ENCODE data around the gene LRCH2.
"Not testable (repeated sequence)": the region's sequence is repeated elsewhere in the genome, so short reads cannot be mapped to it uniquely, and the experiment has no call there.

The LRCH2 gene, protein sequence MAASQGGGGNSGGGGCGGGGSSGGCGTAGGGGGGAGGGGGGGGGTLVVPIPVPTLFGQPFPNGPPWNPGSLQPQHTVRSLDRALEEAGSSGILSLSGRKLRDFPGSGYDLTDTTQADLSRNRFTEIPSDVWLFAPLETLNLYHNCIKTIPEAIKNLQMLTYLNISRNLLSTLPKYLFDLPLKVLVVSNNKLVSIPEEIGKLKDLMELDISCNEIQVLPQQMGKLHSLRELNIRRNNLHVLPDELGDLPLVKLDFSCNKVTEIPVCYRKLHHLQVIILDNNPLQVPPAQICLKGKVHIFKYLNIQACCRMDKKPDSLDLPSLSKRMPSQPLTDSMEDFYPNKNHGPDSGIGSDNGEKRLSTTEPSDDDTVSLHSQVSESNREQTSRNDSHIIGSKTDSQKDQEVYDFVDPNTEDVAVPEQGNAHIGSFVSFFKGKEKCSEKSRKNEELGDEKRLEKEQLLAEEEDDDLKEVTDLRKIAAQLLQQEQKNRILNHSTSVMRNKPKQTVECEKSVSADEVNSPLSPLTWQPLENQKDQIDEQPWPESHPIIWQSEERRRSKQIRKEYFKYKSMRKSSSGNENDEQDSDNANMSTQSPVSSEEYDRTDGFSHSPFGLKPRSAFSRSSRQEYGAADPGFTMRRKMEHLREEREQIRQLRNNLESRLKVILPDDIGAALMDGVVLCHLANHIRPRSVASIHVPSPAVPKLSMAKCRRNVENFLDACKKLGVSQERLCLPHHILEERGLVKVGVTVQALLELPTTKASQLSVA

DNA sequence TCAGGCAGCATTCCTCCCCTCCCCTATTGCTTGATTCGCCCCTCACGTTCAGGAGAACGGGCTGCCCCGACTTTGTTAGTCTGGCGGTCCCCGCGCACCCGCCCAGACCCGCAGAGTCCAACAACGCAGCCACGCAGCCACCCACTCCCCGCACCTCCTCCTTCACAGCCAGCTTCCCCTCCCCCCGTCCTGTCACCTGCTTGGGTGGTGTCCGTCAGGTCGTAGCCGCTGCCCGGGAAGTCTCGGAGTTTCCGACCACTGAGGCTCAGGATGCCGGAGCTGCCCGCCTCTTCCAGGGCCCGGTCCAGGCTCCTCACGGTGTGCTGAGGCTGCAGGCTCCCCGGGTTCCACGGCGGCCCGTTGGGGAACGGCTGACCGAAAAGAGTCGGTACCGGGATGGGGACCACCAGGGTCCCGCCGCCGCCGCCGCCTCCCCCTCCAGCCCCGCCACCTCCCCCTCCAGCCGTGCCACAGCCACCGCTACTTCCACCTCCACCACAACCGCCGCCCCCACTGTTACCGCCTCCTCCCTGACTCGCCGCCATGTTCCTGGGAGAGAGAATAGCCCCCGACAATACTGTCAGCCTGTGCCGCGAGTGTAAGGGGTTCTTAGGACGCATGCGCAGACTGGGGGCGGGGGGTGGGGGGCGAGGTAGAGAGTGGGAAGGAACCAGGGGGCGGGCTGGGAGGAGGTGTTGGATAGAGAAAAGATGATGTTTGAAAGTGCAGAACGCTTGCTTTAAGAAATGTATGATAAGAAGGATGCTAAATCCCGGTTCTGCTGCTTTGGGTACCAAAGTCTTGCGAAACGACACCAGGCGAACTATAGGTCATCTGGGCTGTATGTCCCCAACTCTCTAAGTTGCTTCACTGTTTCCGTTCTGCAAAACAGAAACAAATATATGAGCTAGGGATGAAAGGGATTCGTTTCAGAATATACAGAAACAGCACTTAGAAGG, at the start of gene LRCH2:
Gene LRCH2, minus strand, starts transcription at position 600 of the 959 bp plus-strand sequence. Its CDS starts 55 bp downstream, at position 545.
- DNase-seq, result peak; percentile 75

DNA sequence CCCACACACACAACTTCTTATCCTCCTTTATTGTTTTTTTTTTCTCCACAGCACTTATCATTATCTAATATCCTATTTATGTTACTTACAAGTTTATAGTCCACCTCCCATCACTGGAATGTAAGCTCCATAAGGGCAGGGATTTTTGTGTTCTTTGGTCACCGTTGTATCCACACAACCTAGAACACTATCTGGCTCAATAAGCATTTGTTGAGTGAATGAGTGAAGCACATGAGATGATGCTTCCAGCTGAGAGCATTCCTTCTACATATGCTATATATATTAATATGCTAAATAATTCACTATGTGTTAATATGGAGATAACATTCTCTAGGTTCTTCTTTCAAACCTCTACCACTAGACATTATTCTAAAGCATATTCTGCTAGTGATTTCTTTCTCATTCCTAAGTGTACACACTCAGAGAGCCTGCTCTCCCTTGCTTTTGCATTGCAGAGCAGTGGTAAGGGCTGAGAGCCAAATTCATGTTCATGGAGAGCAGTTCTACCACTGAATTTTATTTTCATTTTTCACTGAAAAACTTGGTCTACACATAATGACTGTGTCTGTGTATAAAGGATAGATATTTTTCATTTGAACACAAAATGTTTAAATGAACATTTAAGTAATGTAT, 35.3 kb upstream of the LRCH2 start:
- no peak for DNase-seq

DNA sequence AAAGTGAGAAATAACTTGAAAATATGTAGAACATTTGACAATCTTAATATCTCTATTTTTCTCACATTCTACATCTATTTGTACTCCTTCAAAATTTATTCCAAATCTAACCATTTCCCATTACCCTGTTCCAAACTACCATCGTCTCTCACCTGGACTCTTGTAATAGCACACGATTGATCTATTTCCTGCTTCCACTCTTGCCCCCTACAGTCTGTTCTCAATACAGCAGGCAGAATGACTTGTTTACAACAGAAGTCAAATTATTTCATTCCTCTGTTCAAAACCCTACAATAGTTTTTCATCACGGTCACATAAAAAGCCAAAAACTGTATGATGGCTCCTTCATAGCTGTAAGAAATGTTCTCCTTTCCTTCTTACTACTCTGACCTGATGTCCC, 34.5 kb upstream of the LRCH2 start:
- DNase-seq, result no peak

DNA sequence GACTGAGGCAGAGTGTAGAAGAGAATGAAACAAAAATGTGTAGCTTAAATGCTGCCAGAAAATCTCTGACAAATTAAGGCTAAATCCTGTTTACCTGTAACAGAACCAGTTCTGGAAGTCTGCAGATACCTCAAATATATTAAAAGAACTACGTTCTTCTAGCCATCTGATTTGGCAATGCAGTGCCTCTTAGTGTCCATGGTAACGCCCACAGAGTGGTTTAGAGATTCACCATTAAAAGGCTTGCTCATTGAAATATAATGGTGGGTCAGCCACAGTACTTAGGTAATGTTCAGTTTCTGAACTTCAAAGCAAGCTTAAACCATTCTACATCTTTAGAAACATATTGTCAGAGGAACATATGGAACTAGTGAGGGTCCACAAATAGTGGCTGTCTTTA, 32.4 kb upstream of the LRCH2 start:
- peak; percentile 58 for DNase-seq

DNA sequence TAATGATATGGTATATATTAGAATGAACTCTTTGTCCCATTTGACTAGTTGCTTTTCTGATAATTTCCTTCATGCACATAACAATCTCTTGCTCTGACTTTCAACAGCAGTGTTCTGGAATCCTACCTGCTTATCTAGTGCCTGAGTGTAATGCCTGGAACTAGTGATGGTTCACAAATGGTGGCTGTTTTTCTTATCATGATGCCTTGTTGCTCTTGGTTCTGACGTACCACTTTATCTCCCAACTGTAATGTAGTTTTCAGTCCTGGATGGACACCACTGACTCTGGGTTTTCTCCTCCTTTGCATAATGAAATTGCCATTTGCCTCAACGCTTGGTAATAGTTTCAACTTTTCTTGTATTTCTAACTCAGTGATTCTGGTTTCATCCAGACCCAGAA, 30.1 kb upstream of the LRCH2 start:
- DNase-seq, result no peak

DNA sequence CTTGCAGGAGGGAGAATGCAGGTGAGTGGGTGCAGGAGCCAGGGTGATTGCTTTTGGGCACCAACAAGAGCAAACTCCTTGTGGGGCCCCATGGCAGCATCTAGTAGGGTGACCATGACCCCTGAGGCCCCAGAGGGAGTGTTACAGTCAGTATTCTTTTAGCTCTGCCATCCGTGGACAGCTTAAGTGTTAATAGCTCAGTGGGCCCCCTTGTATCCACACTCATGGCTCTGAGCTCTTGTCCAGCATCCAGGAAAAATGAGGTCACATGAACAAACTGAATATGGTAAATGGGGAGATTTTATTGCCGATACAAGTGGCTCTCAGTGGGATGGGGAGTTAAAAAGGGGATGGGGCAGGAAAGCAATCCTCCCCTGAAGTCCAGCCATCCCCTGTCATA, 27.3 kb upstream of the LRCH2 start:
- no peak for DNase-seq

GRCh38 chrX:115260330-115260729, 26.4 kb upstream of the LRCH2 start:
- DNase-seq, result no peak

- DNase-seq, result peak; percentile 68
These were observed 25.5 kb upstream of the LRCH2 start for GRCh38 chrX:115259238-115259875.

- no peak for DNase-seq
These were observed 23.8 kb upstream of the LRCH2 start for GRCh38 chrX:115257711-115258110.

- no peak for DNase-seq
These were observed 21.1 kb upstream of the LRCH2 start for GRCh38 chrX:115255003-115255402.

- no peak for DNase-seq
These were observed 17.8 kb upstream of the LRCH2 start for GRCh38 chrX:115251458-115252233.

DNA sequence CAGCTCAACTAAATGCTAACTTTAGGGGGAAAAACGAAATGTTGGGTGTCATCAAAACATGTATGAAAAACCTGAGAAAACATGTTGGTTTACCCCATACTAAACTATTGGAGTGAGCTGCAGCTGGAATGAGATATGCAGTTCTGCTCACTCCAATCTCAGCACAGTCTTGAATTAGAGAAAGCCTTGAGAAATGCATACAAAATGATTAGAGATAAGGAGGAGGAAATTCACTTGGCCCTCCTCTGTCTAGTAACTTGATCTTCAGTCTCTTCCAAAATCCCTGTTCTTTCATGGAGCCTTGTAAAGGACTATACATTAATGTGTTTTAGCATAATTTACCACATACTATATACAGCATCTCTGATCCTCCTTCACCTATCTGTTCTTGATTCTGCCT, 3.2 kb upstream of the LRCH2 start:
- DNase-seq, result no peak

DNA sequence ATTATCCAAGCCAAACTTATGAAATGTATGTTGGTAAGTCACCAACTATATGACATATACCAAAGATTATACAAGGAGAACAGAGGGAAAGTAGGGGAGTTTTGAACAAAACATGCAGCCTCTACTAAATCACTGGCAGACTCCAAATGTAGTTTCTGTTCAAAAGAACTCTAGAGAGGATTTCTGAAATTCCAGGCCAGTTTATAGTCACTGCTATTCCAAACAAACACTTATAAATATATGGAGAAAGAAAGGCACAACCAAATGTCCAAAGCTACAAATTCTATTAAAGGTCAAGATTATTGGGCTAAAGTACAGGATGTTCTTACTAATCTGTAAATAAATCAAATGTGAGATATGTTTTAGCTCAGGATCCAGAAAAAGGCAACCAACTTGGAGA, 2.7 kb upstream of the LRCH2 start:
- DNase-seq, result no peak

GRCh38 chrX:115234461-115234860, 565 bp upstream of the LRCH2 start:
- no peak for DNase-seq

DNA sequence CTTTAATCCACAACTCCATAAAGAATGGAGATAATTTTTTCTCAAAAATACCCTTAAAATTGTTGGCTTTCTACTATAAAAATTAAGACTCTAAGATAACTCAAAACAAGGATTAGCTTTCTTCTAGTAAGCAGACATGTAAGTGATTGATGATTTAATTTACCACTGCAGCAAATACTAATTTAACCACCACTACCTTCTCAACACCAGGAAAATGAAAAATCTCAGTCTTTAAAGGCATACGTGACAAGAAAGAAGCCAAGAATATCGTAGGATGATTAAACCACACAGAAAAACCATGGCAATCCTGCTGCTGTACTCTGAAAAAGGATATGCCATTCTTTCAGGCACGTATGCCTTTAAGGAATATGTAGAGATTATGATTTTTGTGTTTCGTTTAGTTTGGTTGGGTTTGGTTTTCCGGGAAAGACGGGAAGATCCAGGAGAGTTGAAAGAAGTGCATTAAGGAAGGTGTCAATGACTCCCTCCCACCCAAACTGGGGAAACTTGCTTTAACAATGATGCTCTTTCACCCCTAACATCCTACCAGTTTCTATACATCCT, 881 bp downstream of the LRCH2 start:
- no peak for DNase-seq

DNA sequence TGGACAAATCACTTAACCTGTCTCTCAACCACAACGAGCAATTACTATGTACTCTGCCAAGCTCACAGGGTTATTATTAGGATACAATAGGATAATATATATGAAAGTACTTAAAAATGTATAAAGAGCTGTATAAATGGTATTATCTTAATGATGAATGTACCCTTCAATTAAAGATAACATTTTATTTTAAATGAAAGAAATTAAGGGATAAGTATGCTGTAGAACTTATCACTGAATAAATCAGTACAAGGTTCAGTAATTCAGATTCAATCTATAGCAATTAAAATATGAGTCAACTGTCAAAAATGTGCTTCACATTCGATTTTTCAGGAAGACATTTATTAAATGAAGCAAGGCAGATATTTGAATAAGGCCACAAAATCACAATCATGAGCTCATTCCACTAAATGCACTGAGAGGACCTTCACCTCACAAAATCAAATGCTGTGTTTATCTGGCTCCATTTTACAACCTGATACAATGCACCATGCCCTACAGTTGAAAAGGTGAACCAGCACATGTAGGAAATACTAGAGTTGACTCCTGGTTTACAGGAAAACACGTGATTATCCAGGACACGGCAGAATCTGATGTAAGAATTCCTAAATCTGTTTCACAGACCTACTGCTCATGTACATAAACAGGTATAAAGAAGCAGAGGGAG, 4.4 kb downstream of the LRCH2 start:
- no peak for DNase-seq

GRCh38 chrX:115226929-115227328, 7.0 kb downstream of the LRCH2 start:
- DNase-seq, result peak; percentile 74

DNA sequence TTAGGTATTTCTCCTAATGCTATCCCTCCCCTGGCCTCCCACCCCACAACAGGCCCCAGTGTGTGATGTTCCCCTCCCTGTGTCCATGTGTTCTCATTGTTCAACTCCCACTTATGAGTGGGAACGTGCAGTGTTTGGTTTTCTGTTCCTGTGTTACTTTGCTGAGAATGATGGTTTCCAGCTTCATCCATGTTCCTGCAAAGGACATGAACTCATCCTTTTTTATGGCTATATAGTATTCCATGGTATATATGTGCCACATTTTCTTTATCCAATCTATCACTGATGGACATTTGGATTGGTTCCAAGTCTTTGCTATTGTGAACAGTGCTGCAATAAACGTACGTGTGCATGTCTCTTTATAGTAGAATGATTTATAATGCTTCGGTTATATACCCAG, 16.6 kb downstream of the LRCH2 start:
- not testable (repeated sequence) for DNase-seq

GRCh38 chrX:115214605-115215004, 19.3 kb downstream of the LRCH2 start:
- DNase-seq, result no peak

DNA sequence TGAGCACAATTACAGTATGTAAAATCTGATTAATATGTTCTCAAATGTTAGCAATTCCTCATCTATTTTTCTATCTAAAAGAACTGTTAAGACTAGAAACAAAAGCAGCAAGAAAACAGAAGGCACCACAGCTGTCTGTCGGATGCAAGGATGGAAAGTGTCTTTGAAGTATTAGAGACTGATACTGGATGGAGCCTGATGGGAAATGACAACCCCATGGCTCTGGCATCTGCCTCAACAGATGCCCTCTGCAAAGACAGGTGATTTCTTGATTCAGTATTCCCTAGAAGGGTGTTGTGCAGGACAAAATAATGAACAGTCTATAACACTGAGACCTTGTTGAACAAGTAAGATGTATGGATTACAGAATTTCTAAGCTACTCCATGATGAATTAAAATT, 19.7 kb downstream of the LRCH2 start:
- no peak for DNase-seq
